Measurements from ENCODE around the gene KRTAP29-1. TPM values are rescaled to one million over a fixed set of nuclear protein-coding genes. Genes with fewer than 3 reads are reported as not detected.

Gene KRTAP29-1
- total RNA-seq, 1 donor from 2014 or later, result not detected

DNA sequence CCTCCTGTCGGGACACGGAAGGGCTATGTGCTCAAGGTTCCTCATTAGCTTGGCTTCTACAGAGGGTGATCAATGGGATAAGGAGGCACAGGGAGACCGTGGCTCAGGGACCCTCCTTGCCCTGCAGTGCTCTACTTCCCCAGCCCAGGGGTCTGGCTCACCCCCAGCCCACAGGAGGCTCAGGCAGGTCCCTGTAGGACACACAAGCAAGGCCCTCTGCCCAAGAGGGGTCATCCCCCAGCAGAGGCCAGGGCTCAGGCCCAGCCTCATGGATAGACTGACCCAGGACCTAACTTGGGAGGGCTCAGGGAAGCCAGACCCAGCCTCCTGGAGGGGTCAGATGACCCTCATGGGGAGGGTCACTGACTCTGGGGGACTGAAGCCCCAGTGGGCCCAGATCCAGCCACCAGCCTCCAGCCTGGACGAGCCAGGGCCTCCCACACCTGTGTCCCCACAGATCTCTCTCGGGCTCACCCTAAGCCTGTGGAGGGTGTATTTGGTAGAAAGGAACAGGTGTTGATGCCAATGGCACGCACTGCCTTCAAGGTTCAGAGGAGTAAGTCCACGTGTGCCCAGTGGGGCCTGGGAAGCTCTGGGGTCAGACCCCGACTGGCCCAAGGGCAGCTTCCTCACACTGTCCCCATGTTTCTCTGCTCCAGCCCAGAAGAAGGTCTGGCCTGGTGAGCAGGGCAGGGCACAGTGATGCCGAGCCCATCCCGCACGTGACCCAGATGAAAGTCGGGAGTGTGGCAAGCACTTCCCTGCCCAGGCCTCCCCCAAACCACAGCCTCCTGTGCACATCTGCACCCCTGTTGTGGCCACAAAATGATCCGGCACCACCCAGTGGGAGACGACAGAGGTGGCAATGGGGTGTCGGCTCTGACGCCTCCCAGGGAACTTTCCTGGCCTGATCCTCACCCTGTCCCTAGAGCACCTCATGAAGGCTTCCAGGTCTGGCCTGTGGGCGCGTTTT lies 23.8 kb upstream of the KRTAP29-1 start:
- TF ChIP-seq, protein P1, sequence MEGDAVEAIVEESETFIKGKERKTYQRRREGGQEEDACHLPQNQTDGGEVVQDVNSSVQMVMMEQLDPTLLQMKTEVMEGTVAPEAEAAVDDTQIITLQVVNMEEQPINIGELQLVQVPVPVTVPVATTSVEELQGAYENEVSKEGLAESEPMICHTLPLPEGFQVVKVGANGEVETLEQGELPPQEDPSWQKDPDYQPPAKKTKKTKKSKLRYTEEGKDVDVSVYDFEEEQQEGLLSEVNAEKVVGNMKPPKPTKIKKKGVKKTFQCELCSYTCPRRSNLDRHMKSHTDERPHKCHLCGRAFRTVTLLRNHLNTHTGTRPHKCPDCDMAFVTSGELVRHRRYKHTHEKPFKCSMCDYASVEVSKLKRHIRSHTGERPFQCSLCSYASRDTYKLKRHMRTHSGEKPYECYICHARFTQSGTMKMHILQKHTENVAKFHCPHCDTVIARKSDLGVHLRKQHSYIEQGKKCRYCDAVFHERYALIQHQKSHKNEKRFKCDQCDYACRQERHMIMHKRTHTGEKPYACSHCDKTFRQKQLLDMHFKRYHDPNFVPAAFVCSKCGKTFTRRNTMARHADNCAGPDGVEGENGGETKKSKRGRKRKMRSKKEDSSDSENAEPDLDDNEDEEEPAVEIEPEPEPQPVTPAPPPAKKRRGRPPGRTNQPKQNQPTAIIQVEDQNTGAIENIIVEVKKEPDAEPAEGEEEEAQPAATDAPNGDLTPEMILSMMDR (IDR thresholded peaks at IDR 0.05), result no peak
- intact Hi-C loops (cut with DNase I), result no loop called here
- no peaks in the 10 kb centered on the region for H3K36me3 ChIP-seq
- DNase-seq (ENCODE audit: low spot score in 2 of 2), result no peak
- no peaks in the 10 kb centered on the region for H3K27me3 ChIP-seq
- no peaks in the 10 kb centered on the region for H3K9me3 ChIP-seq
- H3K27ac ChIP-seq, result no peak overlapping the region
- no peak overlapping the region for H3K4me3 ChIP-seq
- H3K4me1 ChIP-seq, result no peaks in the 10 kb centered on the region

DNA sequence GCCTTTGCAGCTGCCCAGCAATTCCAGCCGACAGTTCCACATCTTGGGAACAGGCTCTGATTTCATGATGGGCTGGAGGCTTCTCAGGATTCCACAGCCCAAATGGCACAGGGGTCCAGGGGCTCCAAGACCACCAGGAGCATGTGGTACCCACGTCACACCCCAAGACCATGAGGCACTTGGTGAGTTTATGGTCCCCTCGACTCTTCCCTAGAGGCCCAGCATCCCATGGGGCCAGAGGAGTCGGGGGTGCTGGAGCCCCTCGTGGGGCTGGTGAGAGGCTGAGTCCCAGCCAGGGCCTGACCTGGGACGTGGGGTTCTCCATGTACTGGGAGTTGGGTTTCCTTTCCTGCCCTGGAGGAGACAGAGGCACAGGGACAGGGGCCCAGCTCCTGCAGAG lies 23.0 kb upstream of the KRTAP29-1 start:
- H3K36me3 ChIP-seq, result no peaks in the 10 kb centered on the region
- DNase-seq (ENCODE audit: low spot score in 2 of 2), result no peak
- H3K27me3 ChIP-seq, result no peaks in the 10 kb centered on the region
- TF ChIP-seq, protein P1 (IDR thresholded peaks at IDR 0.05), result no peak
- no peak overlapping the region for H3K4me3 ChIP-seq
- H3K4me1 ChIP-seq, result no peaks in the 10 kb centered on the region
- no peaks in the 10 kb centered on the region for H3K9me3 ChIP-seq
- H3K27ac ChIP-seq, result no peak overlapping the region
- intact Hi-C loops (cut with DNase I), result no loop called here

DNA sequence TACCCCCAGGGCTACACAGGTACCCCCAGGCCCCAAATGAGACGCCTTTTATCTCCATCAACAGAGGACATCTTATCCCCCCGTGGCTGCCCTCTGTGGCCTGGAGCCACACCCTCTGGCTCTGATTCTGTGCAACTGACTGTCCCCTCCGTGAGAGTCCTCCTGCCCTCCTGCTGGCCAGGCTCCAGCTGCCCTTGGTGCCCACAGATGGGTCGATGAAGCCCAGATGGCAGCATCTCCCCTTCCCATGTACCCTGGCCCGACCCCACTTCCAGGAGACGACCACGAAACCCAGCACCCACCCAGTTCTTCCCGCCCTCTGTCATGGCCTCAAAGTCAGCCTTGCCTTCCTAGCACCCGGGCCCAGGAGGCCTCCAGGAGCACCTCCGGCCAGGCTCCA lies 22.5 kb upstream of the KRTAP29-1 start:
- Histone ChIP-seq H3K9me3 (no peaks in the 10 kb centered on the region), H3K4me3 (no peak overlapping the region), H3K27ac (no peak overlapping the region), H3K4me1 (no peaks in the 10 kb centered on the region), H3K36me3 (no peaks in the 10 kb centered on the region), H3K27me3 (no peaks in the 10 kb centered on the region)
- DNase-seq (ENCODE audit: low spot score in 2 of 2), result no peak
- intact Hi-C loops (cut with DNase I), result no loop called here
- TF ChIP-seq, protein P1 (IDR thresholded peaks at IDR 0.05), result no peak

DNA sequence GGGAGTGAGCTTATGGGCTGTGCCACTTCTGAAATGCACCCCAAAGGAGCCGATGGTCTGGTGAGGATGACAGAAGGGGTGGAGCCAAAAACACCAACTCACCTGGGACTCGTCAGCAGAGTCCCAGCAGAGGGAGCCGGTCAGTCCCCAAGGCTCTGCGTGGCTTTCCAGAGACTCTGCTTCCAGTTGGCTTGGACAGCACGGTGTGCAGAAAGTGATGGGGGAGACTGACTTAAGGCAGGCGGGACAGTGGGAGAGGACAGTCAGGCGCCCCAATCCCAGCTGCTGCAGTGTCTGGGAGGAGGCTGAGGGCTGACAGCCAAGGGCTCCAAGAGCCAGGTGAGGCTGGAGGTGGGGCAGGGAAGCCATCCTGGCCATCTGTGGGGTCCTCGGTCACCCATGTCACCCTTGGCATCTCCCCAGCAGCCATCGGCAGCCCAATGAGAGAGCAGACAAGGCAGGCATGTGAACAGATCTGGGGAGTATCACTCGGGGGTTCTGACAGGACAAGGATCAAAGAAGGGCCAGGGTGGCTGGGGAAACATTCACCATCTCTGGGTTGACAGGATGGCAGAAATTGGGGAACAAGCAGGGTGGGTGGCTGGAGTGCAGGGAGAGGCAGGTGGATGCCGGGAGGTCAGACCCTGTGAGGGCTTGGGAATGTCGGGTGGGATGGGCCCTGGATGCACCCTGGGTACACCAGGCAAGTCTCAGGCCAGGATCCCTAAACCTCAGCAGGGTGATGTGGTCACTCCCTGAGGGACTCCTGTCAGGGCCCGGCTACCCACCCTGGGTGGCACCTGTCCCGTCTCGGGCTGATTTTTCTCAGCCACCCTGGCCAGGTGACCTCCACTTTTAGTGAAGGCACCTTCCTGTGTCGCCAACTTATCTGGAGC lies 21.8 kb upstream of the KRTAP29-1 start:
- Histone ChIP-seq H3K9me3 (peaks cover 0 to 4% of the 10 kb centered on the region in 2 donors), H3K27ac (no peak overlapping the region), H3K4me1 (no peaks in the 10 kb centered on the region), H3K27me3 (no peaks in the 10 kb centered on the region), H3K4me3 (no peak overlapping the region), H3K36me3 (no peaks in the 10 kb centered on the region)
- intact Hi-C loops (cut with DNase I), result loop anchor here (5.0 kb wide), 2 partner anchors 412 to 522 kb away; no protein-coding TSS in a partner anchor
- DNase-seq (ENCODE audit: low spot score in 2 of 2), result no peak
- TF ChIP-seq, protein P1 (IDR thresholded peaks at IDR 0.05), result no peak
